Dedifferentiated amniotic fluid mesenchymal stem cell (primary cell): ENCODE data around the gene SERINC3.
"Not testable (repeated sequence)": the region's sequence is repeated elsewhere in the genome, so short reads cannot be mapped to it uniquely, and the experiment has no call there.

ENCODE experiments used
- DNase-seq: peaks from one replicate; pipeline ENCODE4 v3.0.0-alpha.2; 2016; ENCODE audit errors: extremely low spot score

Gene SERINC3

DNA sequence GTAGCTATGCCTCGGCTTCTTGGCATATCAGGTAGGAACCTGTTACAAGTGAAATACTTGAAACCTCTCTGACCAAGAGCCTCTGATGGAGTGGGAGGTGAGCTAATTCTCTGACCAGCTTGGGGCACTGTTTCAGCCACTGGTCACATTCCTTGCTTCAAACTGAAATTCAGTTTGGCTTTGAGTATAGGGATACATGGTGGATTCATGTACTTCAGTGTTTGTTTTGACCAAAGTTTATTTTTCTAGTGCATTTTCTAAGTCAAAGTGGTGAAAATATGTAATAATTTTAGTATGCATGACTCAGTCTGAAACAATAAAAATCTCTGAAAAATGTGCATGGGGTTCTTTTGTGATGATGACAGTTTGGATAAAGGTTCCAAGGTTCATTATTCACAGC, 27.6 kb downstream of the SERINC3 start:
- DNase-seq, result peak; percentile 73

DNA sequence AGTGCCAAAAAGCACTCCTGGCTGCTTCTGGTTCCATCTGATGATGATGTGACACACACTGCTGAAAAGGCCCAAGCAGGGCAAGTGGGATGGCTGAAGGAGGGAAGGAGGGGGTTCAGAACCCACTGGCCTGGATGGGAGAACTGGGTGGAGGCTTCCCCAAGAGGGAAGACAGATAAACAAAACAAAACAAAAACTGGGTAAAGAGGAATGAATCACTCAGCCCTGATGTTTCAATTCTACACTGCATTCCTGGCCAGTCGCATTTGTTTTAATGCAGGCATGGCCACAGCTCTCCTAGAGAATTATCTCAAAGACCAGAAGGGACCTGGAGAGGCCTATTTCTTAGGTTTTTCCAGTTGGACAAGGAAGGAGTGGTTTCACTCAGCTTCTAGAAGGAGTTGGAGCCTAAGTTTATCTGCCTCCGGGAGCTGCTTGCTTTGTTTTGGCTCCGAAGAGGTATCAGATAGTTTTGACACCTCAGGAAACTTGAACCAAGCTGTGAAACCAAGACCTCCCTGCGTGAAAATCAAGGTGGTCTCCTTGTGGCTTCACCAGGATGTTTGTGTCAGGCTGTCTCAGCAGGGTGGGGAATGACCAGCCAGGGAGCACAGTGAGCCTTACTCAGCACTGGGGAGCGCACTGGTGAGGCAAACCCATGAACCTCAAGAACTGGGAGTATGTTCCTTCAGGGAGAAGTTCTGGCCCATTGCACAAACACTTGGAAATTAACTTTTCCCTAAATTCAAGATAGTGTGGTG, 30.1 kb downstream of the SERINC3 start:
- DNase-seq, result peak; percentile 53

DNA sequence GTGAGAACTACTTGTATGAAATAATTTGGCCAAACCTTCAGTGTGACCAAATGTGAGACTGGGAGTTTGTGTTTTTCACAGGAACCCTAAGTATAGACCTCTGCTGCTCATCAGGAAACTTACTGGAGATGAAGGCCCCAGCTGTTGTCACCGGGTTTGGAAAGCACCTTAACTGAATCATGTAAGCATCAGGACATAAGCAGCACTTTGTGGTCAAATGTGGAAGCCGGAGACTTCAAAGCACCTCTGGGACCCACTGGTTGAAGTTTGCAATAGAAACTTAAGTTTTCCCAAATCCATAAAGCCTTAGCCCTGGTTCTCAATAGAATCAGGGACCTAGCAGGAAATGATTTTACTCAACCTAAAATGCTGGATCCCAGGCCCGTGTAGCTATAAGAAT, 31.9 kb downstream of the SERINC3 start:
- DNase-seq, result no peak

DNA sequence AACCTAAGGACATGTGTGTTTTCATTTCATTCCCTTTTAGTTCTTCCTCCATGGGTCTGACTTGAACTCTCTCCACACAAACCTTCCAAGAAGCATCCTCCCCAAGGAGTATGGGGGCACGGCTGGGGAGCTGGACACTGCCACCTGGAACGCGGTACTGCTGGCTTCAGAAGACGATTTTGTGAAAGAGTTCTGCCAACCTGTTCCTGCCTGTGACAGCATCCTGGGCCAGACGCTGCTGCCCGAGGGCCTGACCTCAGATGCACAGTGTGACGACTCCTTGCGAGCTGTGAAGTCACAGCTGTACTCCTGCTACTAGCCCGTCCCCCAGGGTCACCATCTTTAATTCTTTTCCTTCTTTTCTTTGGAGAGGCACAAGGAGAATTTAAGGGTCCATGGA, 32.6 kb downstream of the SERINC3 start:
- no peak for DNase-seq

DNA sequence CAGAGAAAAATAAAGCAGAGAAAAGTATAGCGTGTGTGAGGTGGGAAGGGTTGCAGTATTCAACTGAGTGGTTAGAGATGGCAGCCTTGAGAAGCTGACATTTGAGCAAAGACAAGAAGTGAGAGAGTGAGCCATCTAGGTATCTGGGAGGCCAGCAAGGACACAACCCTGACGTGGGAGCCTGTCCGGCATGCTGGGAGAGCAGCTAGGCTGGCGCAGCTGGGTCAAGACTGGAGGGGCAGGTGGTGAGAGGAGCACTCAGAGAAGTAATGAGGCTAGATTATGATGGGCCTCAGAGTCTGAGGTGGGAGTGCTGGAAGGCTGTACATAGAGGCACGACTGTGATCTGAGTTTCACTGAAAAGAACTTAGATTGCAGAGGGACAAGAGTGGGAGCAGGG, 33.3 kb downstream of the SERINC3 start:
- no peak for DNase-seq

DNA sequence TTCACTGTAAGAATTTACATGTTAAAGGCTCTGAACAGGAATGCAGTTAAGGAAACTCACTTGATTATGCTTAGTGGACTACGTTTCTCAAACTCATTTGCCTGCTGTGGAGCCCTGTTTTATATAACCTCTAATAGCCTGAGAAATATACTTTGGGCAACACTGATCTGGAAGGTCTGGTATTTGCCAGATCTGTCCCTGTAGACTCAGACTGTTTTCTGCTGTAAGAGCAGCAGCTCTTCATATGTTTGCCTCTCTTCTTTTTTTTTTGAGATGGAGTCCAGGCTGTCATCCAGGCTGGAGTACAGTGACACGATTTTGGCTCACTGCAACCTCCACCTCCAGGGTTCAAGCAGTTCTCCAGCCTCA, 36.1 kb downstream of the SERINC3 start:
- no peak for DNase-seq

DNA sequence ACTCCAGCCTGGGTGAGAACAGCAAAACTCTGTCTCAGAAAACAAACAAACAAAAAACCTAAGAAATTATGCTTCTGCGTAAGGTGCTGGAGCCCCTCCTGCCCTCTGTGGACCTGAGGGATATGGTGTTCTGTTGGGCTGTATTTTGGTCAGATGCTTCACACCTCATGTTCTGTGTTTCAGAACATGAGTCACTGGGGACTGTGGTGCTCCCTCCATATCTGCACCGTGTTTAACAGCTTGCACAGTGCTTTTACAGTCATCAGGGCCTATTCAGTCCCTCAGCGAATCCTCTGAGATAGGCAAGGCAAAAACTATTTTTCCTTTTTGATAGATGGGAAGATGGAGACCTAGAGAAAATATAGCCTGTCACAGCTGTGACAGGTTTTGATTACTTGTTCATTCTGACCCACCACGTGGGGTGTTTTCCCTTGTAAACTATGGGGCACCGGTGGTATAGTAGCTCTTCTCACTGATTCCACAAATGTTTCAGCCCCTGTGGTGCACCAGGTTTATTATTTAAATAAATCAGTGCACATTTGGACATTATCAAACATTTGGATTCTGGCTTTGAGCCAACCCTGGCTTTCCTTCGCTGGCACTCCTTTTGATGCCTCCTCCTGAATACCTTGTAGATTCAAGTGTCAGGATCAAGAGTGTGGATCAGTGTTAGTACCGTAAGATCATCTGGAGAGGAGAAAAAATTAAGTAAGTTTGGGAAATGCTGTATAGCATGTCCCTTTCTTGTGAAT, 36.6 kb downstream of the SERINC3 start:
- DNase-seq, result no peak

DNA sequence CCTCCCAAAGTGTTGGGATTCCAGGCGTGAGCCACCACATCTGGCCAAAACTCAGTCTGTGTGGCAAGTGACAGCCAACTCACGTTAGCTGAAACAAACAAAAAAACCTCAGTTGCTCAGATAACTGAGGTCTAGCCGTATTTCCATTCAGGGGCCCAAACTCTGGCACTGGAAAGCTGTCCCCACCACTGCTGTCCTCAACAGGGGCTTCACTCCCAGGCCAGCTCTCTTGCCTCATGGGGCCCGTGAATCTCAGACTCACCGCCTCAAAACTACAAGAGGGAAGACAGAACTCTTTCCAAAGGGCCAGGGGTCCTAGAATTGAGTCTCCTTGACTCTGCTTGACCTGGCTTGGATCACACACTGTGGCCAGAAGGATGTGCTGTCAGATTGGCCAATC, 38.8 kb downstream of the SERINC3 start:
- DNase-seq, result no peak

DNA sequence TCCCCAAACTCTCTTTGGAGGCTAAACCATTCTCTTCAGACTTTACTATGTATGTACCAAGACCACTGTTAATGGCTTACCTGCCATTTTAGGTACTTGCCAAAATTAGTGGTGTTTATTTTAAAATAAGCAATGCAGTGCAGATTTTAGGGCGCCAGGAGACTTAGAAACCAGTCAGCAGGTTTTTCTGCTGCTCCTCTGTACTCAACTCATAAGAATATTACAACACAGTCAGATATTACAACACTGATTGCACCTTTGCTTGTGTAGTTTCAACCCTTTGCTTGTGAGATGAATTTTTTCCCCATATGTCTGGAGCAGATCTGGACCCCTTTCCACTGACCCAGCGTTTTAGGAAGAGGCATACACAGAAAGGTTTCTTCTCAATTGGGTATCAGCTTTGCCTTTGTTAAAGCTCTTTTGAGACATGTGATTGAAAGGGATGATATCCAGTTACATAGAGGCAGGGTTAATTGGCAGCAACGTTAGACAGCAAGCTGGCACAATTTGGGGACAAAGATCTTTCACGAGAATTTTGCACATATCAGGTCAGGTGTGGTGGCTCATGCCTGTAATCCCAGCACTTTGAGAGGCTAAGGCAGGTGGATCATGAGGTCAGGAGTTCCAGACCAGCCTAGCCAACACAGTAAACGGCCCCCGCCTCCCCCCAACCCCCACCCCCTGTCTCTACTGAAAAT, 40.0 kb downstream of the SERINC3 start:
- no peak for DNase-seq

DNA sequence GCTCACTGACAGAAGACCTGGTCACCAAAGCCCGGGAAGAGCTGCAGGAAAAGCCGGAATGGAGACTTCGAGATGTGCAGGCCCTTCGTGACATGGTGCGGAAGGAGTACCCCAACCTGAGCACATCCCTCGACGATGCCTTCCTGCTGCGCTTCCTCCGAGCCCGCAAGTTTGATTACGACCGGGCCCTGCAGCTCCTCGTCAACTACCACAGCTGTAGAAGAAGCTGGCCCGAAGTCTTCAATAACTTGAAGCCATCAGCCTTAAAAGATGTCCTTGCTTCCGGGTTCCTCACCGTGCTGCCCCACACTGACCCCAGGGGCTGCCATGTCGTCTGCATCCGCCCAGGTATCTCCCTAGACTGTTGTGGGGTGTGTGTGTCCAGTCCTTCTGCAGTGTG, 41.8 kb downstream of the SERINC3 start:
- DNase-seq, result no peak

DNA sequence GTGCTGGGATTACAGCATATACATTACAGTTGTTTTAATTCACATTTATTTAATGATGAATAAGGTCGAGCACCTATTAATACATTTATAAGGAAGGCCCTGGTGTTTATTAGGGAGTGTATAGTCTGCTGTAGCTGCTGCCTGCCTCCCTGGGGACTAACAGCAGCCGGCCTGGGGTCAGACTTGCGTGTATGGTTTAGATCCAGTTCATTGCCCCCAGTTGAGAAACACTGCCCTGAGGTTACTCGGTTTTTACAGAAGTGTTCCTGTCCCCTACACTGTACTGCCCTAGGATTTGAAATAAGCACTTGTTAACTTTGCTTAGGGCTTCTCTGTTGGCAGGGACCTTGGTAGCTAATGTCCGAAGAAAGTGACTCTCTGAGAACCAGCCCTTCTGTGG, 42.2 kb downstream of the SERINC3 start:
- DNase-seq, result no peak

DNA sequence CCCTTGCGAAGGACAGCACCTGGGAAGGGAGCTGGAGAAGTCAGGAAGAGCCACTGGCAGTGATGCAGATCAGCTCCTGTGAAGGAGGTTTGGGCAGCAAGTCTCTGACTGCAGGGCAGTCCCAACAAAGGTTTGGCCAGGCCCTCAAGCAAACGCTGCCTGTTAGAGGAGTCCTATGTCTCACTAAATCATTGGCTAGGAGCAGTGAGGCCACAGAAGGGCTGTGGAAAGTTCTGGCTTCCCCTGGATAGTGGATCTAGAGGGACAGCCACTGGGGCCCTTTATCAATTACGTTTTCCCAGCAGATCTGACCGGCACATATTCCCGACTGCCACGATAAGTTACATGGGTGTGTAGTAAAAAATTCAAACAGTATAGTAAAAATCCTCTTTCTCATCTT, 43.7 kb downstream of the SERINC3 start:
- no peak for DNase-seq

DNA sequence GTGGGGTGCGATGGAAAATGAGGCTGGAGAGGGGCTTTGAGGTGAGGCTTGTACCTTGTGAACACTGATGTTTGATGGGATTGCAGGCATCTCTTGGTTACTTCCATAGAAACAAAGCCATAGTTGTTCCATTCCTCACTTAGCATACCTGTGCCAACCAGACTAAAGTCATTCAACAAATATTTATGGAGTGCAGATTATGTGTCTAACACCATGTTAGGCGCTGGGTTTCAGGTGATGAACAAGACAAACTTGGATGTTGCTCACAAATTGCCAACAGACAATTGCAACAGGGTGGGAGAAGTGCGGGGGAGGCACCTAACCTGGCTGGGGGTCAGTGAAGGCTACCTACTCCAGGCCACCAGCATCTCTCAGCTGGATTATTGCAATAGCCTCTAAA, 44.7 kb downstream of the SERINC3 start:
- no peak for DNase-seq

DNA sequence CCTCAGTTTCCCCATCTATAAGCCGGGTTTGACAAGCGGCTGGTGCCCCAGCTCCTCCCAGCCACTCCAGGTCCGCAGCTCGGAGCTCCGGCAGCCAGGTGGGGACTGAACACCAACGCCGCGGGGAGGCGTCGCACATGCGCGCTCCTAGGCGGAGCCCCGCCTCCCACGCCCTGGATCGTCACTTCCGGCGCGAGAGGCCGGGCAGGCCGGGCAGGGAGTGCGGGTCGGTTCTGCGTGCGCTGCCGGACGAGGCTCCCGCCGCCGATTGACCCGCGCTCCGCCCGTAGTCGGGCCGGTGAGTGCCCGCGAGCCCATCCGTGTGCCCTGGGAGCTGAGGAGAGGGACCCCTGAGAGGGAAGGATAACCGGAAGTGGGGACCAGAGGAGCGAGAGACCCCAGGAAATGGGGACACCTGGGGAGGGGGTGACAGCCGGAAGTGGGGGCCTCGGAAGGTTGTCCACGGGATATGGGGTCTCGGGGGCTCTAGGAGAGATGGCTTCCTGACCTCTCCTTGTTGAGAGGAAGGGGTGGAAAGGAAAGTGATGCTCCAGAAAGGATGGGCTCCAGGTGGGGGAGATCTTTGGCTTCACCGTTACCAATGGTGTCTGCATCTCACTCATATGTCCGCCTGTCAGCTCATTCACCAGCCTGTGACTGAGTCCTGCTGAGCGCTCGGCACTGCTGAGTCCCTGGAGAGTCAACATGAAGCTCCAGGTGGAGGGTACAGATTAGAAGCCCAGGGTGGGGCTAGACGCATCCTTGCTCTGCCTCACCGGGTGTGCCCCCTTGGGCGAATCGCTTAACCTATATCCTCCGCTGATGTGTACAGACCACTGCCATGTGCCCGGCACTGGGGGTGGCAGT, 45.9 kb downstream of the SERINC3 start, which contains the start of gene TTPAL:
Gene TTPAL, plus strand, starts transcription at position 181 of the 867 bp plus-strand sequence. CDS start 4,126 bp downstream, outside the sequence.
- peak; percentile 73 for DNase-seq

DNA sequence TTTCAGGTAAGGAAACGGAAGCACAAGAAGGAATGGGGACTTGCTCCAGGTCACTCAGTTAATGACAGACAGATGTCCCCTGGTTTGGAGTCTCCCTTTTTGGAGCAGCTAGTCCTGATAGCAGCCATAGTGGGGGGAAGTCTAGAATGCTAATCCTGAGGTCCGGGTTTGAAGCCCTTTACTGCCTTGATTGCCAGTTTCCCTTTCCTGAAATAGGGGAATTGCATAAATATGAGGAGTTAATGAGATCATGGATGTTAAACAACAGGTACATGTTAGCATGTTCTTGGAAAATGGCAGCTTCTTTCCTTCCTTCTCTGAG, 46.5 kb downstream of the SERINC3 start:
- no peak for DNase-seq

DNA sequence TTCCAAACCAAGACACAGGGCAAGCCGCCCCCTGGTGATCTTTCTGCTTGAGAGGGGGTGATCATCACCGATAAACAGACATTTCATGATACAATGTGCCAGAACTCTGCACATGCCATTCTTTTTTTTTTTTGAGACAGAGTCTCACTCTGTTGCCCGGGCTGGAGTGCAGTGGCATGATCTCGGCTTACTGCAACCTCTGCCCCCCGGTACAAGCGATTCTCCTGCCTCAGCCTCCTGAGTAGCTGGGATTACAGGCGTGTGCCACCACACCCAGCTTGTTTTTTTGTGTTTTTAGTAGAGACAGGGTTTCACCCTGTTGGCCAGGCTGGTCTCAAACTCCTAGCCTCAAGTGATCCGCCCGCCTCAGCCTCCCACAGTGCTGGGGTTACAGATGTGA, 49.6 kb downstream of the SERINC3 start:
- DNase-seq, result not testable (repeated sequence)

DNA sequence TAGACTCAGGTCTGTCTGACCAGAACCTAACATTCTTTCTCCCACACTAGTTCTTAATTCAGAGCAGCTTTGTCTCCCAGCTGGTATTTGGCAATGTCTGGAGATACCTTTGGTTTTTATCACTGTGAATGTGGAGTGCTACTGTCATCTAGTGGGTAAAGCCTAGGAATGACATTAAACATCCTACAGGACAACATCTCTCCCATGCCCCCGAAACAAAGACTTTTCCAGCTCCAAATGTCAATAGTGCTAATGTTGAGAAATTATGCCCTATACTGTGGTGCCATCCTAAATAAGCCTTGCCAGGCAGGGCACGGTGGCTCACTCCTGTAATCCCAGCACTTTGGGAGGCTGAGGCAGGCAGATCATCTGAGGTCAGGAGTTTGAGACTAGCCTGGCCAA, 50.4 kb downstream of the SERINC3 start:
- peak; percentile 46 for DNase-seq

DNA sequence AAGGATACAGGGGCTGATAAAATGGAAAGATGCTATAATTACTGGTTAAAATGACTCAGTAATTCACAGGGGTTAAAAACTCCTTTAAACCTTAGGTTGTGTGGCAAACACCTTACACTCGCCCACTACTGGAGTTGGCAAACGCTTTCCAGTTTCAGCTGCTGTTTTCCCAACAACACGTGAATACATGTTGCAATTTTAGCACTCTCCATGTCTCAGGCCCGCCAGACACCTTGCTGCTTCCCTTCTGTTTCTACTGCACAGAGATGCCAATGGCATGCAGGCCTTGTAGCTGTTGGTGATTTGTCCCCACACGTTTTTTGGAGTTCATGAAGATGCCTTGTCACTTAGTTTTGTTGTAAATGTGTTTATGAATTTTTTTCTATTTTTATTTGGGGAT, 51.5 kb downstream of the SERINC3 start:
- no peak for DNase-seq

DNA sequence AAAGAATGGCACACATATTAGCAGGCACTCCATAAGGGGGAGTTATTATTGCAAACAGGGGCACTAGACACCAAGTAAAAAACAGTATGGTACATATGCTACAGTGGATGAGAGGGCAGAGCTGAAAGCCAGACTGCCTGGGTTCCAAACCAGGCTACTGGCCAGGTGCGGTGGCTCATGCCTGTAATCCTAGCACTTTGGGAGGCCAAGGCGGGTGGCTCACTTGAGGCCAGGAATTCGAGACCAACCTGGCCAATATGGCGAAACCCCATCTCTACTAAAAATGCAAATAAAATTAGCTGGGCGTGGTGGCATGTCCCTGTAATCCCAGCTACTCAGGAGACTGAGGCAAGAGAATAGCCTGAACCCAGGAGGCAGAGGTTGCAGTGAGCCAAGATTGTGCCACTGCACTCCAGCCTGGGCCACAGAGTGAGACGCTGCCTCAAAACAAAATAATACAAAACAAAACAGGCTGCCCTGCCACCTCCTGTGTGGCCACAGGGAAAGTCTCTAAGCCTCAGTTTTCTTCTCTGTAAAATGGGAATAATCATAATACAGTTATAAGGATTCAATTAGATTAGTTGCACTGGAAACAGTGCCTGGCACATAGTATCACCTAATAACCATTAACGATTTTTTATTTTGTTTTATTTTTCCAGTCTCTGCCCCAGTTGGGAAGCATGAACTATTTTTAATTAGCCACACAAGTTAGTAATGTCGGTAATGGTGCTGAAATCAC, 53.7 kb downstream of the SERINC3 start:
- DNase-seq, result no peak

DNA sequence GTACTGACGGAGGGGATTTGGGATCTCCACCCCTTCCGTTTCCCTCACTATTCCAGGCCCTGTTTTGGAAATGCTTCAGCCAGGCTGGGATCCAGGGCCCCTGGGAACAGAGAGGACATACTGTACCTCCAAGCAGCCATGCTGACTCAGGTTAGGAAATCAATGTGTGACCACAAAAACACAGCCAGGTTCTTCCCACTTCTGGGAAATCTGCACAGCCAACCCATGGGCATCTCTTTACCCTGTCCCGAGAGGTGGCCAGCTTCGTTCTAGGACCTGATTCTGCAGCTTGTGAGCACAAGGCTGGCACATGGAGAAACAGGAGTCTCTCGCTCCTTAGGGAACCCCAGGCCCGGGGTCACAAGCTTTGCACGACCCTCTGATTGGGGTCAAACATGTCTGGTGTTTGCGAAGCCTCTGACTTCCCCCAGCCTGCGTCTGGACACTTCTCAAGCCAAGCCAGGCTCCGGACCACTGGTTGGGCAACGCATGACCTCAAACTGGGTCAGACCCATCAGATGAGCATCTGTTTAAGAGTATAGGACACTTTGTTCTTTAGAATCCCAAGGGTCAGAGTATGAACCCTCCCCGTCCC, 54.5 kb downstream of the SERINC3 start:
- no peak for DNase-seq
